Stimulated activated CD4-positive, alpha-beta T cell treated with anti-CD3 and anti-CD28 coated beads, TNF-alpha, amount 100 ng/mL, for 1 hour (primary cell): ENCODE data around the gene DOCK3.
"Not testable (repeated sequence)": the region's sequence is repeated elsewhere in the genome, so short reads cannot be mapped to it uniquely, and the experiment has no call there.

Source experiments
- DNase-seq, 3 donors: peaks; one replicate each; pipeline ENCODE4 v3.0.0-alpha.2; 2020; ENCODE audit warnings: low read depth in 3 of 3, low spot score in 1 of 3

DOCK3 gene

GRCh38 chr3:50675179-50676030, 678 bp downstream of the DOCK3 start:
- peak in 2 of 3 donors; percentile 7 to 54 for DNase-seq

- DNase-seq, result no peak
Observed at GRCh38 chr3:50676031-50676705, 1.4 kb downstream of the DOCK3 start.

GRCh38 chr3:50687127-50687751, 12.5 kb downstream of the DOCK3 start:
- no peak for DNase-seq

GRCh38 chr3:50687916-50688315, 13.2 kb downstream of the DOCK3 start:
- DNase-seq, result no peak

- DNase-seq, result not testable (repeated sequence)
Observed at GRCh38 chr3:50688602-50689001, 13.9 kb downstream of the DOCK3 start.

- DNase-seq, result no peak
Observed at GRCh38 chr3:50689558-50689957, 14.8 kb downstream of the DOCK3 start.

- no peak for DNase-seq
Observed at GRCh38 chr3:50695031-50695430, 20.3 kb downstream of the DOCK3 start.

GRCh38 chr3:50696276-50696675, 21.5 kb downstream of the DOCK3 start:
- DNase-seq, result no peak

GRCh38 chr3:50698269-50698668, 23.5 kb downstream of the DOCK3 start:
- no peak for DNase-seq

- peak in 1 of 3 donors; percentile 3 for DNase-seq
Observed at GRCh38 chr3:50708620-50709019, 33.9 kb downstream of the DOCK3 start.

GRCh38 chr3:50714946-50715345, 40.2 kb downstream of the DOCK3 start:
- no peak for DNase-seq

GRCh38 chr3:50724831-50725230, 50.1 kb downstream of the DOCK3 start:
- DNase-seq, result no peak

GRCh38 chr3:50734985-50735384, 60.3 kb downstream of the DOCK3 start:
- DNase-seq, result no peak

GRCh38 chr3:50737193-50737905, 62.6 kb downstream of the DOCK3 start:
- DNase-seq, result no peak

GRCh38 chr3:50737906-50738598, 63.3 kb downstream of the DOCK3 start:
- DNase-seq, result no peak

GRCh38 chr3:50743643-50744042, 68.9 kb downstream of the DOCK3 start:
- DNase-seq, result no peak

GRCh38 chr3:50749822-50750221, 75.1 kb downstream of the DOCK3 start:
- DNase-seq, result no peak

- no peak for DNase-seq
Observed at GRCh38 chr3:50759015-50759414, 84.3 kb downstream of the DOCK3 start.

- DNase-seq, result no peak
Observed at GRCh38 chr3:50777680-50778079, 103.0 kb downstream of the DOCK3 start.

GRCh38 chr3:50781766-50782165, 107.0 kb downstream of the DOCK3 start:
- not testable (repeated sequence) for DNase-seq

- no peak for DNase-seq
Observed at GRCh38 chr3:50786631-50787030, 111.9 kb downstream of the DOCK3 start.
